SU-DHL-6 (cell line): Measurements from ENCODE around the gene RENBP.

Experiments used
- EZH2phosphoT487 ChIP-seq: fragments of 200-600 bp; sonication (generic), shearing (Covaris generic); conservative IDR thresholded peaks from 2 replicates; pipeline ENCODE4 v1.6.1; 2018; ENCODE audit warnings: mild to moderate bottlenecking, antibody characterized with exemption, low read length, moderate library complexity, mixed read lengths
- TF ChIP-seq, protein P1 (sequence below): fragments of 200-600 bp; sonication (generic); IDR thresholded peaks from one replicate; pipeline ENCODE4 v1.5.1; 2017; ENCODE audit warnings: antibody characterized with exemption, mild to moderate bottlenecking, low read length, moderate library complexity; ENCODE audit not compliant: insufficient read depth, poor library complexity, severe bottlenecking

DNA sequence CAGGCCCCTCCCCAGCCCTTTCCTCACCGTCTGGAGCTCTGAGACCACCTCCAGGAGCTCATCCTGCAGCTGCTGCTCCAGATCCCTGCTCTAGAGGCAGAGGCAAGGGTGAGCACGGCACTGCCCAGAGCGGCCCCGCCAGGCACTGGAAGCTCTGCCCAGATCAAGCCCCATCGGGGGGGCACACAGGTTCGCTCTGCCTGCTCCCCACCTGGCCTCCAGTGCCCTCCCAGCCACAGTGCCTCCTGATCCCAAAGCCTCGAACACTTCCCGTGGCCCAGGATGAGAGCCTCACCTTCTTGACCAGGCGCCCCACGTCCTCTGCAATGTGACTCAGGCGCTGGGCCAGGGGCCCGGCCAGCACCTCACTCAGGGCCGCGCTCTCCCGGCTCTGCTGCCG lies 23.4 kb downstream of the RENBP start:
- TF ChIP-seq, protein P1, sequence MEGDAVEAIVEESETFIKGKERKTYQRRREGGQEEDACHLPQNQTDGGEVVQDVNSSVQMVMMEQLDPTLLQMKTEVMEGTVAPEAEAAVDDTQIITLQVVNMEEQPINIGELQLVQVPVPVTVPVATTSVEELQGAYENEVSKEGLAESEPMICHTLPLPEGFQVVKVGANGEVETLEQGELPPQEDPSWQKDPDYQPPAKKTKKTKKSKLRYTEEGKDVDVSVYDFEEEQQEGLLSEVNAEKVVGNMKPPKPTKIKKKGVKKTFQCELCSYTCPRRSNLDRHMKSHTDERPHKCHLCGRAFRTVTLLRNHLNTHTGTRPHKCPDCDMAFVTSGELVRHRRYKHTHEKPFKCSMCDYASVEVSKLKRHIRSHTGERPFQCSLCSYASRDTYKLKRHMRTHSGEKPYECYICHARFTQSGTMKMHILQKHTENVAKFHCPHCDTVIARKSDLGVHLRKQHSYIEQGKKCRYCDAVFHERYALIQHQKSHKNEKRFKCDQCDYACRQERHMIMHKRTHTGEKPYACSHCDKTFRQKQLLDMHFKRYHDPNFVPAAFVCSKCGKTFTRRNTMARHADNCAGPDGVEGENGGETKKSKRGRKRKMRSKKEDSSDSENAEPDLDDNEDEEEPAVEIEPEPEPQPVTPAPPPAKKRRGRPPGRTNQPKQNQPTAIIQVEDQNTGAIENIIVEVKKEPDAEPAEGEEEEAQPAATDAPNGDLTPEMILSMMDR: no peak
- TF ChIP-seq EZH2phosphoT487: no peak
